Midbrain (tissue), 1 donor: ENCODE data around the gene FRK.
A peak's percentile ranks its signal among the peaks of the same experiment; 100 is the strongest.
"Not testable (repeated sequence)": the region's sequence is repeated elsewhere in the genome, so short reads cannot be mapped to it uniquely, and the experiment has no call there.

Experiments used
- DNase-seq: peaks from one replicate; lab custom pipeline; 2025; lab: John Stamatoyannopoulos, UW

Gene FRK

DNA sequence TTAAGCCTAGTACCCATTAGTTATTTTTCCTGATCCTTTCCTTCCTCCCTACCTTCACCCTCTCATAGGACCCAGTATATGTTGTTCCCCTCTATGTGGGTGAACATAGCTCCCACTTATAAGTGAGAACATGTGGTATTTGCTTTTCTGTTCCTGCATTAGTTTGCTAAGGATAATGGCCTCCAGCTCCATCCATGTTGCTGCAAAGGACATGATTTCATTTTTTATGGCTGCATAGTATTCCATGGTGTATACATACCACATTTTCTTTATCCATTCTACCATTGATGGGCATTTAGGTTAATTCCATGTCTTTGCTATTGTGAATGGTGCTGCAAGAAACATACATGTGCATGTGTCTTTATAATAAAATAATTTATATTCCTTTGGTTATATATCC lies 115.9 kb downstream of the FRK start:
- DNase-seq, result not testable (repeated sequence)

- not testable (repeated sequence) for DNase-seq
Measured at GRCh38 chr6:115937502-115937901, 123.2 kb downstream of the FRK start.

GRCh38 chr6:115935361-115935760 lies 125.3 kb downstream of the FRK start:
- no peak for DNase-seq

DNA sequence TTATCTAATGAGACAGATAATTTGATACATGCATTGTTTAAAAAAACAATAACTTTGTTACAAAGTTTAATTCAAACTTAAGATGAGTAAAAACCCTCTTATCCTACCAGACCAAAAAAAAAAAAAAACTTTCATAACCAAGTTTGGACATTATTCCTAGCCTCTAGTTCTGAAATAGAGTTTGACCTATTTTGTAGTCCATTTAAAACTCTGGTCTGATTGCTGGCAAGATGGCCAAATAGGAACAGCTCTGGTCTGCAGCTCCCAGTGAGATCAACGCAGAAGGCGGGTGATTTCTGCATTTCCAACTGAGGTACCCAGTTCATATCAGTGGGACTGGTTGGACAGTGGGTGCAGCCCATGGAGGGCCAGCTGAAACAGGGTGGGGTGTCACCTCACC lies 125.9 kb downstream of the FRK start:
- DNase-seq, result no peak

- DNase-seq, result no peak
Measured at GRCh38 chr6:115934145-115934544, 126.5 kb downstream of the FRK start.

DNA sequence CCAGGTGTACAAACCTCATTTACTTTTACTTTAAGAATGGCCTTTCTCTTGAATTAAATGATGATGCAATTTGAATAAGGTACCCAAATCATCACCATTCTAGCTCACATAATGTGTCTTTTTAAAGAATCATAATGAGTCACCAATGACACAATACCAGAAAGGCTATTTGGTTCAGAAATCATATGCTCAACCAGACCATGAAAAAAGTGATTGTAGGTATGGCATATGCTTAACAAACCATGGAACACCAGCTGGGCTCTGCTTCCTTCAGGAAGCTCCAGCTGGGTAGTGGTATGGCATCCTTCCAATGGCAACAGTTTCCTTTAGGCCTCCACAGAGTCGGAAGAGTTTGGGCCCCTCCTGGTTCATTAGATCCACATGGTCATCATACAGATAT lies 128.2 kb downstream of the FRK start:
- no peak for DNase-seq

DNA sequence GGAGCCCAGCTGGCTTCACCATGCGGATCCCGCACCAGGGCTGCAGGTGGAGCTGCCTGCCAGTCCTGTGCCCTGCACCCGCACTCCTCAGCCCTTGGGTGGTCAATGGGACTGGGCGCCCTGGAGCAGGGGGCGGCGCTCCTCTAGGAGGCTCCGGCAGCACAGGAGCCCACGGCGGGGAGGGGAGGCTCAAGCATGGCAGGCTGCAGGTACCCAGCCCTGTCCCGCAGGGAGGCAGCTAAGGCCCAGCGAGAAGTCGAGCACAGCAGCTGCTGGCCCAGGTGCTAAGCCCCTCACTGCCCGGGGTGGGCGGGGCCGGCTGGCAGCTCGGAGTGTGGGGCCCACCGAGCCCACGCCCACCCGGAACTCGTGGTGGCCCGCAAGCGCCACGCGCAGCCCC lies 132.7 kb downstream of the FRK start:
- DNase-seq, result not testable (repeated sequence)

GRCh38 chr6:115922971-115923370 lies 137.7 kb downstream of the FRK start:
- DNase-seq, result no peak

DNA sequence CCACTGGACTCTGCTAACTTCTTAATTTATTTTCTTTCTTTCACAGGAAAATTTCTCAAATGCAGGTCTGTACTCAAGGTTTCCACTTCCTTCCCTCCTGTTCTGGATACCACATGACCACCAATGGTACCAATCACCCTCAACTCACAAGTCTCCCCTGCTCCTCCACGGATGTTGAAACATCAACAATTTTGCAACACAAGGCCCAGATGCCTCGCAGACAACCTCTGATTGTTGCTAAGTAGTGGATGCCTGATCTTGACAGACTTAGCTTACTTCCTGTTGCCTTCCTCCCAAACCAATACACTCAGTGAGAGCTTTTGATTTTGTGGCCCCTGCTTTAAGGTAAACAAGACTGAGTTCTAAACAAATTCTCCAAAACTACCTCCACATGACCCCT lies 146.6 kb downstream of the FRK start:
- no peak for DNase-seq

DNA sequence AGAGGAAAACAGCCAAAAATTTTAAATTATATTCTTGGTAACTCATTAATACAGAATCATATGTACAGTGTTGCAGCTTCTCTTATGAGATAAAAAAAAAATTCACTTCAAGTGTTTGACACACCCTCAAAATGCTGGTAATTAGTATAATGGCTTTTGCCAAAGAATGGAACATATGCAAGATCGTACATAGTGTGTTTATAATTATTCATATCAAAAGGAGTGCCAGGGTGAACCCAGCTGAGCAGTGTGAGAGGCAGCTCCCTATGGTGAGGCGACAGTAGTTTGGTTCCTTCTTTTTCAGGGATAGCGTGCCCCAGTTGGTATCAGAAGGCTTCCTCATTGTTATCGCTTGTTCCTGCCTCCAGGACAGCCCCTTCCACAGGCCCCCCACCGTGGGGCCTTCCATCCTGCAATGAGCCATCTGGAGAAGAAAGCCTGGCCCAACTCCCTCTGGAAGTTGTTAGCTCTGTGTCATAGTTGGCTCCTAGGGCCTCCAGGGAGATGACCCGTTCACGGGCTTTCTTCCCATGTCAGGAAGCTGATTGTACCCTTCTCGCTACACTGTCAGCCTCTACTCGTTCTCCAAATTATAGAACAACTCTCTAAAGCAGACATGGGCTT lies 150.7 kb downstream of the FRK start:
- no peak for DNase-seq

DNA sequence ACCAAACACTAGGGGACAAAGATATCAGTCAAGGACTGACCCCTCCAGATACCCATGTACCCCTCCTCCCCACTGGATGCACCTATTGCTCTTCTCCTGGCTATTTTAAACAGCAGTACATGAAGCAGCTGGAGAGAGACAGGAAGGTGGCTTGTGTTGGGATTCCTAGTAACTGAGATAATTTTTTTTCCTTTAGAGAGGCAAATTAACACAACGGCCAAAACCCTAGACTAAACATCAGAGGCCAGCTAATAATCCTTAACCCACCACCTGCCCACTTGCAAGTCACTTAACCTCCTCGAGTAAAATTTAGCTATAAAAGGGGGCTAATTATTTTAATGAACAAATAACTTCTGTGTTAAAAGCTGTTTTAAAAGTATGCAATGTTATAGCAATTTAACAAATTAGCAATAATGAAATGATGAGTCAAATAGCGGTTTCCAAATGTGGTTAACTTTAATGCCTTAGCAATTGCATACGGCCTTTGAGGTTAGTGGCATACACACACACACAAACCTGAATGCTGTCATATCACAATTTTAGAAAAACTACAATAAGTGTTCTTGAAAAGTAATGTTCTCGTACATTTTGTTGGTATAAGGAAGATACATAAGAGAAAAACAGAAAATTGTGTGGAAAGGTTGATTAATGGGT lies 151.7 kb downstream of the FRK start:
- no peak for DNase-seq

GRCh38 chr6:115905471-115905870 lies 155.2 kb downstream of the FRK start:
- no peak for DNase-seq

- DNase-seq, result no peak
Measured at GRCh38 chr6:115902436-115902835, 158.3 kb downstream of the FRK start.

DNA sequence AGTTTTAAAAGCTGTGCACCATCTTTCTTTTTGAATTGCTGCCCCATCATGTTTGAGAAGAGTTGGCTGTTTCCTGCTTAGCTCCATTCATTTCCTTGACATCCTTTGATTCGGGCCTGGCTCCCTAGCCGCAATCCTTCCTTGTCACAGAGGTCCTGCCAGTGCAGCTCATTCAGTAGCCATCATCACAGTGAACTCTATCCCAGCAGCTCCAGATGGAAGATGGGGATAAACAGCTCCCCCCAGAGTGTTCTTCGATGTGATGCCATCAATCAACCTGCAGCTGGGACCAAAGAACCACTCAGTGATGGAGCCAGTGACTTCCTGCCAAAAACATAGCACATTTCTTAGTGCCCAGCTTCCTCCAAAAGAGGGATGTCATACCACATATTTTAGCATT lies 158.8 kb downstream of the FRK start:
- no peak for DNase-seq

GRCh38 chr6:115899730-115900282 lies 160.9 kb downstream of the FRK start:
- no peak for DNase-seq

DNA sequence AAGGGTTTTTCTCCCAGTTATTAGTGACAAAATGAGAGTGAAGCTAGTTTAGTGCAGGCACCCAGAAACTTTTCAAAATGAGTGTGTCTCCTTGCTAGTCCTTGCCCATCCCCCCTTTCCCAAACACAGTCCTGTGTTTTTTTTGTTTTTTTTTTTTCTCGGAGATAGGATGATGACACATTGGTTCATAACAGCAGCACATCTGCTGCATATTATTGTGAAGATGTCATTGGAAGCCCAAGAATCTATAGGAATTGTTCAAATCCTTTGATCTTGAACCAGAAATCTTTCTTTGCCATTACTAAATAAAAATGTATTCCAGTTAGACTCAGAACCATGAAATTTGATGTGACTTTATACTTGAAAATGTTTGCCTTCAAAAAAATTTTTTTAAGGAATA lies 162.4 kb downstream of the FRK start:
- DNase-seq, result no peak

DNA sequence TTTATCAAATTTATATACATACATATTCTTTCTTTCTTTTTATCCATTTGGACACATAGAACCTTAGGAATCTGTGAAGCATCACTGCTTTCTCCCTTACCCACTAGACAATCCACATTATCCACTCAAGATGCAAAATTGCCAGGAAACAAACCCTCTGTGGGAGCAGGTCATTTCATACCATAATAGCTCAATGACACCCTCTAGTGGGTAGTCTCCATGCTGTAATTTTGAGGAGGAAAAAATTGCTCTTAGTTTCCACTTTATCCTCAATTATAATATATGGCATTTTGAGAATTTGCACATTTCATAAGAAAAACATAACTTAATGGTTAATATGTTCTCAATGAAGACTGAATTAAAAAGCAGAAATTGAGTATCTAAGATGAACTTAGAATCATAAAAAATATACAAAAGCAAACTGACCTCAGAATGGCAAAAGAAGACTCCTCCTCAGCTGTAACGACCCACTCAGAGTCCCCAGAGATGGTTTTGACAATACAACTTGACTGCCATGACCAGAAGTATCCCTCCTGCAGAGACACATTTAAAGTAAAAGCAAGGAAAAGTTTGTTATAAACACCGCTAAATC lies 164.1 kb downstream of the FRK start:
- peak; percentile 61 for DNase-seq

- no peak for DNase-seq
Measured at GRCh38 chr6:115894426-115894992, 166.2 kb downstream of the FRK start.

GRCh38 chr6:115891750-115892149 lies 168.9 kb downstream of the FRK start:
- no peak for DNase-seq

GRCh38 chr6:115891111-115891669 lies 169.5 kb downstream of the FRK start:
- DNase-seq, result no peak

- DNase-seq, result no peak
Measured at GRCh38 chr6:115890238-115890637, 170.5 kb downstream of the FRK start.

DNA sequence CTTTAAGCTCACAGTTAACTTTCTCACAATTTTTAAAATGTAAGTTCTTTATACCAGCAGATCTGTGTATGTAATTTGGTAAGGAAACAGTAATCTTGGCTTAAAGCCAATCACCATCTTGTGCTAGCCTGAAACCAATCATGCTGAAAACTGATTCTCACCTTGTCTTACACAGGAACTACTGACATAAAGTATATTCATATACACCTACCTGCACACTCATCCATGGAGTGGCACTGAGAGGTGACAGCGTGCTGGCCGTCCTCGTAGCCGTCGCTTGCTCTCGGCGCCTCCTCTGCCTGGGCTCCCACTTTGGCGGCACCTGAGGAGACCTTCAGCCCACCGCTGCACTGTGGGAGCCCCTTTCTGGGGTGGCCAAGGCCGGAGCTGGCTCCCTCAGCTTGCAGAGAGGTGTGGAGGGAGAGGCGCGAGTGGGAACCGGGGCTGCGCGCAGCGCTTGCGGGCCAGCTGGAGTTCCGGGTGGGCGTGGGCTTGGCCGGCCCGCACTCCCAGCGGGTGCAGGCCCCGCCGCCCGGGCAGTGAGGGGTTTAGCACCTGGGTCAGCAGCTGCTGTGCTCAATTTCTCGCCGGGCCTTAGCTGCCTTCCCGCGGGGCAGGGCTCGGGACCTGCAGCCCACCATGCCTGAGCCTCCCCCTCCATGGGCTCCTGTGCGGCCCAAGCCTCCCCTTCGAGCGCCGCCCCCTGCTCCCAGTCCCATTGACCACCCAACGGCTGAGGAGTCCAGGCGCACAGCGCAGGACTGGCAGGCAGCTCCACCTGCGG lies 171.8 kb downstream of the FRK start:
- not testable (repeated sequence) for DNase-seq
